Neural cell (in vitro differentiated cells): ENCODE measurements around the gene XXYLT1. TPM values are rescaled to one million over a fixed set of nuclear protein-coding genes. Genes with fewer than 3 reads are reported as not detected.

Experiments
- H2AFZ ChIP-seq: fragments of 200-600, 300-800 bp; sonication (generic), shearing (Covaris generic); 2 replicates; pipeline ENCODE4 v1.6.0; 2014; ENCODE audit warnings: low read depth, mild to moderate bottlenecking, antibody characterized with exemption, low read length, moderate library complexity
- H3F3A ChIP-seq: fragments of 200-600 bp; shearing (Covaris generic); 2 replicates; pipeline ENCODE4 v1.6.1; 2016; ENCODE audit warnings: mild to moderate bottlenecking, moderate library complexity, mixed read lengths, antibody characterized with exemption, low read length; ENCODE audit not compliant: insufficient read depth, poor library complexity, severe bottlenecking
- H3K27ac ChIP-seq: fragments of 200-600, 300-800 bp; sonication (generic), shearing (Covaris generic); 2 replicates; pipeline ENCODE4 v1.5.1; 2014; ENCODE audit warnings: mild to moderate bottlenecking, low read length, moderate library complexity
- H3K27me3 ChIP-seq: fragments of 300-800, 200-600 bp; sonication (generic), shearing (Covaris generic); 2 replicates; pipeline ENCODE4 v1.6.0; 2014; ENCODE audit warnings: mild to moderate bottlenecking, low read depth, low read length, moderate library complexity; ENCODE audit not compliant: insufficient read depth
- H3K36me3 ChIP-seq: fragments of 300-800, 200-600 bp; sonication (generic), shearing (Covaris generic); 2 replicates; pipeline ENCODE4 v1.5.1; 2014; ENCODE audit warnings: mild to moderate bottlenecking, antibody characterized with exemption, low read length, moderate library complexity; ENCODE audit not compliant: insufficient read depth
- H3K4me2 ChIP-seq: fragments of 300-800, 200-600 bp; sonication (generic), shearing (Covaris generic); 2 replicates; pipeline ENCODE4 v1.6.0; 2014; ENCODE audit warnings: mild to moderate bottlenecking, low read length
- H3K4me3 ChIP-seq: fragments of 300-800, 200-600 bp; sonication (generic), shearing (Covaris generic); 2 replicates; pipeline ENCODE4 v1.5.1; 2014; ENCODE audit warnings: mild to moderate bottlenecking, low read length, moderate library complexity
- H3K79me2 ChIP-seq: fragments of 200-600 bp; shearing (Covaris generic); replicated peaks from 2 replicates; pipeline ENCODE4 v1.6.0; 2014; ENCODE audit warnings: mild to moderate bottlenecking, low read length, moderate library complexity; ENCODE audit not compliant: insufficient read depth
- H3K9ac ChIP-seq: fragments of 300-800, 200-600 bp; sonication (generic), shearing (Covaris generic); 2 replicates; pipeline ENCODE4 v1.6.1; 2016; ENCODE audit warnings: mild to moderate bottlenecking, low read length, mixed read lengths
- H3K9me2 ChIP-seq: fragments of 200-600 bp; shearing (Covaris generic); 2 replicates; pipeline ENCODE4 v1.6.1; 2016; ENCODE audit warnings: mild to moderate bottlenecking, low read length, mixed read lengths; ENCODE audit not compliant: insufficient read depth
- H3K9me3 ChIP-seq: fragments of 200-600, 300-800 bp; sonication (generic), shearing (Covaris generic); 2 replicates; pipeline ENCODE4 v1.6.1; 2016; ENCODE audit warnings: mild to moderate bottlenecking, mixed run types, low read length, moderate library complexity, mixed read lengths
- H4K20me1 ChIP-seq: fragments of 200-600 bp; shearing (Covaris generic); 2 replicates; pipeline ENCODE4 v1.6.1; 2016; ENCODE audit warnings: mild to moderate bottlenecking, mixed run types; ENCODE audit not compliant: insufficient read depth
- CTCF ChIP-seq: fragments of 450-650 bp; IDR thresholded peaks from 2 replicates; pipeline ENCODE4 v1.5.1; 2014; ENCODE audit warnings: antibody characterized with exemption, mild to moderate bottlenecking, moderate library complexity; ENCODE audit not compliant: poor library complexity, severe bottlenecking
- EP300 ChIP-seq: fragments of 450-650 bp; conservative IDR thresholded peaks from 2 replicates; pipeline ENCODE4 v1.6.1; 2014; ENCODE audit warnings: antibody characterized with exemption, mild to moderate bottlenecking, moderate library complexity; ENCODE audit not compliant: poor library complexity, severe bottlenecking
- EZH2 ChIP-seq: fragments of 200-600, 300-800 bp; shearing (Covaris generic), sonication (generic); IDR thresholded peaks from 2 replicates; pipeline ENCODE4 v1.6.1; 2014; ENCODE audit warnings: antibody characterized with exemption, low read length, borderline replicate concordance, mild to moderate bottlenecking; ENCODE audit not compliant: insufficient read depth, poor library complexity, severe bottlenecking
- MXI1 ChIP-seq: fragments of 450-650 bp; conservative IDR thresholded peaks from 2 replicates; pipeline ENCODE4 v1.6.1; 2014; ENCODE audit warnings: antibody characterized with exemption, mild to moderate bottlenecking; ENCODE audit not compliant: poor library complexity, severe bottlenecking
- POLR2AphosphoS5 ChIP-seq: IDR thresholded peaks from 2 replicates; pipeline ENCODE4 v1.6.1; 2012
- RAD21 ChIP-seq: fragments of 450-650 bp; conservative IDR thresholded peaks from 2 replicates; pipeline ENCODE4 v1.6.1; 2014; ENCODE audit warnings: antibody characterized with exemption, mild to moderate bottlenecking, moderate library complexity
- REST ChIP-seq: IDR thresholded peaks from 2 replicates; pipeline ENCODE4 v1.6.1; 2012; ENCODE audit warnings: borderline replicate concordance
- SMC3 ChIP-seq: fragments of 450-650 bp; conservative IDR thresholded peaks from 2 replicates; pipeline ENCODE4 v1.6.1; 2014; ENCODE audit warnings: antibody characterized with exemption, mild to moderate bottlenecking, moderate library complexity; ENCODE audit not compliant: poor library complexity
- TAF1 ChIP-seq: IDR thresholded peaks from 2 replicates; pipeline ENCODE4 v1.6.1; 2012; ENCODE audit warnings: low read depth
- polyA plus RNA-seq: library from polyadenylated mRNA; depleted of rRNA; stranded (reverse); fragments of >200 nt; gene quantifications from 2 replicates; pipeline ENCODE4 v1.2.3, GENCODE V29; 2014

The XXYLT1 gene
- polyA plus RNA-seq, 1 donor from 2014 or later: 25.4 TPM

- TF ChIP-seq REST (no peak), SMC3 (no peak)
Observed at GRCh38 chr3:195307711-195308110, 36.8 kb upstream of the XXYLT1 start (continued).

GRCh38 chr3:195306369-195306768 lies 35.4 kb upstream of the XXYLT1 start:
- no peak overlapping the region for H3K9ac ChIP-seq
- no peaks in the 10 kb centered on the region for H3K9me2 ChIP-seq
- H4K20me1 ChIP-seq: no peaks in the 10 kb centered on the region
- H3K4me3 ChIP-seq: no peak overlapping the region
- TF ChIP-seq EZH2 (no peak), SMC3 (no peak), MXI1 (no peak), REST (no peak), RAD21 (no peak), POLR2AphosphoS5 (no peak), CTCF (no peak), TAF1 (no peak), EP300 (no peak)
- H3K27me3 ChIP-seq: no peaks in the 10 kb centered on the region
- no peak overlapping the region for H3K27ac ChIP-seq
- no peaks in the 10 kb centered on the region for H3K36me3 ChIP-seq
- no peaks in the 10 kb centered on the region for H3K79me2 ChIP-seq
- H3K9me3 ChIP-seq: no peaks in the 10 kb centered on the region
- no peaks in the 10 kb centered on the region for H3F3A ChIP-seq
- no peak overlapping the region for H2AFZ ChIP-seq
- no peak overlapping the region for H3K4me2 ChIP-seq
